Type B pancreatic cell (in vitro differentiated cells): ENCODE measurements around the gene SERBP1. TPM values are rescaled to one million over a fixed set of nuclear protein-coding genes. Genes with fewer than 3 reads are reported as not detected.

Experiments
- DNase-seq: peaks from one replicate; pipeline ENCODE4 v3.0.0; 2021; ENCODE audit warnings: mixed read lengths; ENCODE audit not compliant: unreplicated experiment; ENCODE audit errors: extremely low spot score
- H3K27ac Mint-ChIP-seq: 2 replicates; pipeline ENCODE4 v1.8.0; 2021; ENCODE audit warnings: mild to moderate bottlenecking, mixed read lengths
- H3K27me3 Mint-ChIP-seq: 2 replicates; pipeline ENCODE4 v1.8.0; 2021; ENCODE audit warnings: mixed read lengths
- H3K36me3 Mint-ChIP-seq: 2 replicates; pipeline ENCODE4 v1.8.0; 2021; ENCODE audit warnings: mixed read lengths
- H3K4me1 Mint-ChIP-seq: one replicate; pipeline ENCODE4 v1.8.0; 2021; ENCODE audit warnings: mixed read lengths; ENCODE audit not compliant: unreplicated experiment
- H3K4me3 Mint-ChIP-seq: 2 replicates; pipeline ENCODE4 v1.8.0; 2021; ENCODE audit warnings: mild to moderate bottlenecking, mixed read lengths
- H3K9me3 Mint-ChIP-seq: 2 replicates; pipeline ENCODE4 v1.8.0; 2021; ENCODE audit warnings: mixed read lengths
- total RNA-seq: library from RNA; stranded (reverse); gene quantifications from 2 replicates; pipeline ENCODE4 v1.2.1, GENCODE V29; 2021; ENCODE audit warnings: low replicate concordance
- TF ChIP-seq, protein P1 (sequence below): fragments of 200-600 bp; sonication (generic); conservative IDR thresholded peaks from 2 replicates; pipeline ENCODE4 v1.5.0; 2021; ENCODE audit warnings: antibody characterized with exemption, mild to moderate bottlenecking

SERBP1 gene
- total RNA-seq, 1 donor from 2014 or later = 277 TPM

DNA sequence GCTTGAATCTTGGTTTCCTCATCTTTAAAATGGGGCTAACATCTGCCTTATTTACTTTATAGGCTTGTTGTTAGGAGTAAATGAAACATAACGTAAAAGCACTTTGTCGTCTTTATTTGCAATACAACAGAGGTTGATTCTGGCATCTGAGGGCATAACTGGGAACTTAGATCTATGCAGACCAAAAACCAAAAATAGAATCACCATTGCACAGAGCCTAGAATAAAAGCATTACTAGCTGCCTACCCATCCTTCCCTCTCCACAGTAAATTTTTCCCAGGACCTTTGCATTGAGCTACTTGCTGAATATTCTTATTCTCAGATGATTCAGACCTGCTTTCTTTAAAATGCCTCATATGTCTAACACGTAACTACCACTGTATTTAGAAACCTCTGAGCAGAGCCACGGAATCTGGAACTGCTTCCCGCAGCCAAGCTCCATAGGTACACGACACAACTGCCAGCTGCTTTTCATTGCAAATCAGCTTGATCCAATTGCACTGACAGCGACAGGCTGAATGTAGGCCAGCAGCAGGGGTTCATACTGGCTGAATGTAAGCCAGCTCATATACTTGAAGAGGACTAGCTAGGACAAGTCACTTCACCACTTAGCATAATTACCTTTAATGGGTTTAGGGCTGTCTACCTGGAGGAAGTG is 33.2 kb upstream of the SERBP1 start:
- Mint-ChIP-seq H3K4me1 (peaks cover 12% of the 10 kb centered on the region), H3K27ac (no peak overlapping the region), H3K36me3 (no peaks in the 10 kb centered on the region), H3K27me3 (peaks cover 3% of the 10 kb centered on the region), H3K9me3 (no peaks in the 10 kb centered on the region), H3K4me3 (no peak overlapping the region)
- TF ChIP-seq, protein P1, sequence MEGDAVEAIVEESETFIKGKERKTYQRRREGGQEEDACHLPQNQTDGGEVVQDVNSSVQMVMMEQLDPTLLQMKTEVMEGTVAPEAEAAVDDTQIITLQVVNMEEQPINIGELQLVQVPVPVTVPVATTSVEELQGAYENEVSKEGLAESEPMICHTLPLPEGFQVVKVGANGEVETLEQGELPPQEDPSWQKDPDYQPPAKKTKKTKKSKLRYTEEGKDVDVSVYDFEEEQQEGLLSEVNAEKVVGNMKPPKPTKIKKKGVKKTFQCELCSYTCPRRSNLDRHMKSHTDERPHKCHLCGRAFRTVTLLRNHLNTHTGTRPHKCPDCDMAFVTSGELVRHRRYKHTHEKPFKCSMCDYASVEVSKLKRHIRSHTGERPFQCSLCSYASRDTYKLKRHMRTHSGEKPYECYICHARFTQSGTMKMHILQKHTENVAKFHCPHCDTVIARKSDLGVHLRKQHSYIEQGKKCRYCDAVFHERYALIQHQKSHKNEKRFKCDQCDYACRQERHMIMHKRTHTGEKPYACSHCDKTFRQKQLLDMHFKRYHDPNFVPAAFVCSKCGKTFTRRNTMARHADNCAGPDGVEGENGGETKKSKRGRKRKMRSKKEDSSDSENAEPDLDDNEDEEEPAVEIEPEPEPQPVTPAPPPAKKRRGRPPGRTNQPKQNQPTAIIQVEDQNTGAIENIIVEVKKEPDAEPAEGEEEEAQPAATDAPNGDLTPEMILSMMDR = no peak
- no peak for DNase-seq

DNA sequence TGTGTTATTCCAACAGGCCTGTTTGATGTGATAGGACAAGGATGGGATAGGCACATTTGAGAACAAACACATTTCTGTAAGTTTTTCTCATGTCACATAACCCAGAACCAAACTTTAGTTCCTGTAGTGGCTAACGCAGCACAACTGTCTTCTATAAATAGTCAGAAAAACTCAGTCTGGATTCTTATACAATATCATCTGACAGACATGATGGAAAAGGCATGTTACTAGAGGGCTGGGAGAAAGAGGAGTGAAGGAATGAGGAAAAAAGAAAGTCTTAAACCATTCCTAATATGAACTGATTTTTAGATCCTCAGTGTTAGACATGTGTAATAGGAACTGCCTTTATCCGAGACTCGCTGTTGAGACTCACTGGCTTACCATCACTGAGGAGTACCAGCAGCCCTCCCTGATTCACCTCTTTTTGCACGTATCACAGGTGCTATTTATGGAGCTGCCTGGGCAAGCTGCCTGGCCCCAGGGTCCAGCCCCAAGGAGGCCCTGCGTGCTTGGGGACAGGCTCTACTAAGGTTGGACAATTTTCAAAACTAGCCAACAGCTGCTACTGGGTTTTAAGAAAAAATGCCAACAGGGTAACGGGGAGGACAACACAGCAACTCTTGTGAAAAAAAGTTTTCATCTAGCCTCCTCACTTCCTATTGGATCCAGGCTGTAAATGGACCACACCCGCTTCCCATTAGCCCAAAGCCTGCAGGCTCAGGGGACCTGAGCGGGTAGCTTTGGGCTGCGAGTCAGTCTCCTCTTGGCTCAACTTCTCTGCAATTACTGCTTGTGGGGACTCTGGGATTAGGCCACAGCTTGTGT is 30.7 kb upstream of the SERBP1 start:
- Mint-ChIP-seq H3K9me3 (no peaks in the 10 kb centered on the region), H3K27me3 (peaks cover 3% of the 10 kb centered on the region), H3K4me3 (no peak overlapping the region), H3K36me3 (no peaks in the 10 kb centered on the region), H3K4me1 (peaks cover 12% of the 10 kb centered on the region), H3K27ac (no peak overlapping the region)
- no peak for DNase-seq
- TF ChIP-seq, protein P1 = no peak

DNA sequence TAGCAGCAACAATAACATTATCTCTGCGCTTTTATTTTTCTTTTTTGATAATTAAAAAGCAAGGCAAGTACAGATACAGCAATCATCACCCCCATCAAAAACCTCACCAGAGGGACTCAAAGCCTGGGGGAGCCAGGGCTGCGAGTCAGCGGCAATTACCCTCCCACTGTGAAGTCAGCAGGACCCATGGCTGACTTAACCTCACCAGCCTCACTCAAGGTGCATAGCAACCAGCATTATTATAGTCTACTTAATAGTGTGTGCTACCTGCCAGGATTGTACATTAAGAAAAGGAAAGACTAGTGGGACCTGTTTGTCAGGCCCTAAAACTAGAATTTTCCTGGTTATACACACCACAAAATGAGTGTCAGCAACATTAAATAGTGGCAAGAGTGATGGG is 28.9 kb upstream of the SERBP1 start:
- Mint-ChIP-seq H3K36me3 (no peaks in the 10 kb centered on the region), H3K27ac (peak overlapping the region; percentile 34), H3K4me1 (peaks cover 8% of the 10 kb centered on the region), H3K4me3 (no peak overlapping the region), H3K9me3 (no peaks in the 10 kb centered on the region), H3K27me3 (peaks cover 2% of the 10 kb centered on the region)
- TF ChIP-seq, protein P1 = no peak
- DNase-seq = no peak

DNA sequence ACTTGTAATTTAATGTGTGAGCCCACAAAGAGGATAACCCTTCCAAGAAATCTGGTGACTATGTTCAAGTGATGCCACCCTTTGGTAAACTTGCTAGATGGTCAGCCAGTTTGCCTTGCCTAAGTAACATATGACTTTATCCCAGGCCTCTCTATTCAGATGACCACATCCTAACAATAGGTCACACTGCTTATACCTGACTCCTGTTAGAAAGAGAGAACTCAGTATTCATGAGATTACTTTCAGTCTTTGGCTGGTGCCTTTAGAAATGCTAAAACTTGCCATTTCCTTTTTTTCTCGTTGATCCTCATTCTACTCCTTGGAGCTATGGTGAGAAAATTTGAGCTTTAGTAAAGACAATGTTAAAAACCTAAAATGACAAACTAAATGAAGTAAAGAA is 28.5 kb upstream of the SERBP1 start:
- no peaks in the 10 kb centered on the region for H3K27me3 Mint-ChIP-seq
- TF ChIP-seq, protein P1 = no peak
- H3K9me3 Mint-ChIP-seq = no peaks in the 10 kb centered on the region
- peak overlapping the region; percentile 34 for H3K27ac Mint-ChIP-seq
- DNase-seq = no peak
- no peak overlapping the region for H3K4me3 Mint-ChIP-seq
- H3K4me1 Mint-ChIP-seq = peaks cover 5% of the 10 kb centered on the region
- no peaks in the 10 kb centered on the region for H3K36me3 Mint-ChIP-seq

DNA sequence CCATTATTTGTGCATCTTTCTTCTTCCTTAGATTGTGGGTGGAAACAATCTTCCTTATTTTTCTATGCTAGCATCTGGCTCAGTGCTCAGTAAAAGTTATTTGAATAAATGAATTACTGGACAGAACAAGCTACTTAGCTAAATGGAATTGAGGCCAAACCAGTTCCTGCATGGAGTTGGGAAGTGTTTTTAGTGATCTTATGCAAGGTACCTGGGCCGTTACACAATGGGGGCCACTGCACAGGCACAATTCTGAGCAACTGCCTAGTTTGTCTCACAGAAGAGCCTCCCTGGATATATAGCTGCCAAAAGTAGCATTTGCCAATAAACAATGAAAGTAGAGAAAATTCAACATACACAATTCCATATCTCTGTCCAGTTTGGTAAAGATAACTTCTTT is 27.0 kb upstream of the SERBP1 start:
- H3K9me3 Mint-ChIP-seq = no peaks in the 10 kb centered on the region
- no peak overlapping the region for H3K27ac Mint-ChIP-seq
- H3K4me1 Mint-ChIP-seq = no peaks in the 10 kb centered on the region
- no peak for DNase-seq
- H3K27me3 Mint-ChIP-seq = no peaks in the 10 kb centered on the region
- TF ChIP-seq, protein P1 = no peak
- no peak overlapping the region for H3K4me3 Mint-ChIP-seq
- no peaks in the 10 kb centered on the region for H3K36me3 Mint-ChIP-seq
